Lung (tissue), 12 donors: Measurements from ENCODE around the gene PODXL2. TPM values are rescaled to one million over a fixed set of nuclear protein-coding genes. Genes with fewer than 3 reads are reported as not detected.

Experiments
- ATAC-seq: fragments of 200-7000 bp; cut with Tn5 transposase; one replicate; pipeline ENCODE4 v1.9.1; 2020; ENCODE audit warnings: moderate number of reproducible peaks; ENCODE audit not compliant: insufficient read depth, low FRiP score
- DNase-seq, 3 donors: peaks; one replicate each; pipeline ENCODE4 v3.0.0-alpha.2; 2013 to 2017
- H3K27ac ChIP-seq, 2 donors: one replicate each; pipeline ENCODE4 v1.5.1; 2013; ENCODE audit warnings: mild to moderate bottlenecking in 2 of 2, moderate library complexity in 2 of 2, control low read depth in 1 of 2, inconsistent platforms in 1 of 2, low read depth in 1 of 2, low read length in 1 of 2
- H3K27me3 ChIP-seq, 3 donors: one replicate each; pipeline ENCODE4 v1.5.1; 2013; ENCODE audit warnings: low read length in 2 of 3; ENCODE audit not compliant: control insufficient read depth in 3 of 3, insufficient read depth in 3 of 3
- H3K36me3 ChIP-seq, 4 donors: one replicate each; pipeline ENCODE4 v1.5.1; 2013; ENCODE audit warnings: low read length in 4 of 4, mild to moderate bottlenecking in 1 of 4, moderate library complexity in 1 of 4; ENCODE audit not compliant: control insufficient read depth in 4 of 4, insufficient read depth in 4 of 4
- H3K4me1 ChIP-seq, 5 donors: one replicate each; pipeline ENCODE4 v1.5.1; 2013; ENCODE audit warnings: low read length in 5 of 5, mild to moderate bottlenecking in 2 of 5, moderate library complexity in 1 of 5; ENCODE audit not compliant: control insufficient read depth in 5 of 5, insufficient read depth in 5 of 5
- H3K4me3 ChIP-seq: one replicate; pipeline ENCODE4 v1.5.1; 2013; ENCODE audit warnings: mild to moderate bottlenecking, control low read depth, moderate library complexity
- H3K9ac ChIP-seq, 2 donors: one replicate each; pipeline ENCODE4 v1.5.1; 2013; ENCODE audit warnings: low read length in 2 of 2, control low read depth in 1 of 2; ENCODE audit not compliant: insufficient read depth in 1 of 2
- H3K9me3 ChIP-seq, 4 donors: one replicate each; pipeline ENCODE4 v1.5.1; 2013; ENCODE audit warnings: low read length in 3 of 4, mild to moderate bottlenecking in 1 of 4, moderate library complexity in 1 of 4; ENCODE audit not compliant: control insufficient read depth in 4 of 4, insufficient read depth in 3 of 4
- WGBS, 2 donors: extraction: QIAGEN DNeasy Blood & Tissue Kit; methylation state at CpG; one replicate each; pipeline ENCODE4 v1.1.7; 2013; 5-methylcytosine and 5-hydroxymethylcytosine counted together
- polyA plus RNA-seq, 2 donors: library from polyadenylated mRNA; stranded (reverse); fragments of 200-250 nt; gene quantifications; one replicate each; pipeline ENCODE4 v1.2.1, GENCODE V29; 2013
- total RNA-seq, 2 donors: library from RNA; depleted of rRNA in 1 of 2; stranded (reverse); fragments of >200 nt in 1 of 2; gene quantifications; one replicate each; pipeline ENCODE4 v1.2.1, GENCODE V29; 2014 to 2021
- TF ChIP-seq, protein P1 (sequence below): IDR thresholded peaks from 2 replicates; pipeline ENCODE4 v1.5.1; 2012; ENCODE audit warnings: mild to moderate bottlenecking; ENCODE audit errors: control extremely low read depth, extremely low read depth
- donor health status: control.
- donor health status: control.
- donor health status: Bipolar disorder and iron deficiency.
- donor health status: healthy.
- donor health status: DM: yes; HTN: yes; CAD: no.

PODXL2 gene
- total and polyA plus RNA-seq, 4 donors = 3.1 to 7.3 (median 4.6) TPM

DNA sequence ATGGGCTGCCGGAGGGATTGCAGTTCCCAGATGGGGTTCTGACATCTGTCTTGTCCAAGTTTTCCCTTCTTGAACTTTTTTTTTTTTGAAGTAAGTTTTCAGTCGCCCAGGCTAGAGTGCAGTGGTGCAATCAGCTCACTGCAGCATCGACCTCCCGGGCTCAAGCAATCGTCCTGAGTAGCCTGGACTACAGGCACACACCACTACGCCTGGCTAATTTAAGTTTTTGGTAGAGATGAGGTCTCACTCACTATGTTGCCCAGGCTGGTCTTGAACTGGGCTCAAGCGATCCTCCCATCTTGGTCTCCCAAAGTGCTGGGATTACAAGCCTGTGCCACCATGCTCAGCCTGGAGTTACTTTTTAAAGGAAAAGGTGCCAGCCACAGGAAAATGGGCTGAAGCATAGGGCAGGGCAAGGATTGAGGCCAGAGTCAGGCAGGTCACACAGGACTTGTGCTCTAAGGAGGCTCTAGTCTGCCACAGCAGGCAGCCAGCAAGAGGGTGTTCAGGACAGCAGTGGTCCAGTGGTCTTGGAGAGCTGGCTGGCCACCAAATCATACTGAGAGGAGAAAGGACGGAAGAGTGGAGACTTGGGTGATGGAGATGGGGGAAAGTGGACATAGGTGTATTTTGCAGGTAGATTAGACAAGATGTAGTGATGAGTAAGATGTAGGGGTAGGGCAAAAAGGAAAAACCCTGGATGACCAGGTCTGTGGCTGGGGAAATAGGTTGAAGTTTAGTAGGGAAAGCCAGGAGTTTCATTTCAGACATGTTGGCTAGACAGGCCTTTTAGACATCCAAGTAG is 6.0 kb upstream of the PODXL2 start:
- TF ChIP-seq, protein P1, sequence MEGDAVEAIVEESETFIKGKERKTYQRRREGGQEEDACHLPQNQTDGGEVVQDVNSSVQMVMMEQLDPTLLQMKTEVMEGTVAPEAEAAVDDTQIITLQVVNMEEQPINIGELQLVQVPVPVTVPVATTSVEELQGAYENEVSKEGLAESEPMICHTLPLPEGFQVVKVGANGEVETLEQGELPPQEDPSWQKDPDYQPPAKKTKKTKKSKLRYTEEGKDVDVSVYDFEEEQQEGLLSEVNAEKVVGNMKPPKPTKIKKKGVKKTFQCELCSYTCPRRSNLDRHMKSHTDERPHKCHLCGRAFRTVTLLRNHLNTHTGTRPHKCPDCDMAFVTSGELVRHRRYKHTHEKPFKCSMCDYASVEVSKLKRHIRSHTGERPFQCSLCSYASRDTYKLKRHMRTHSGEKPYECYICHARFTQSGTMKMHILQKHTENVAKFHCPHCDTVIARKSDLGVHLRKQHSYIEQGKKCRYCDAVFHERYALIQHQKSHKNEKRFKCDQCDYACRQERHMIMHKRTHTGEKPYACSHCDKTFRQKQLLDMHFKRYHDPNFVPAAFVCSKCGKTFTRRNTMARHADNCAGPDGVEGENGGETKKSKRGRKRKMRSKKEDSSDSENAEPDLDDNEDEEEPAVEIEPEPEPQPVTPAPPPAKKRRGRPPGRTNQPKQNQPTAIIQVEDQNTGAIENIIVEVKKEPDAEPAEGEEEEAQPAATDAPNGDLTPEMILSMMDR = no peak
- peaks cover 0 to 7% (median 3%) of the 10 kb centered on the region in 3 donors for H3K27me3 ChIP-seq
- H3K9me3 ChIP-seq = no peaks in the 10 kb centered on the region
- peaks cover 0 to 19% (median 17%) of the 10 kb centered on the region in 4 donors for H3K36me3 ChIP-seq
- ATAC-seq (no peak), DNase-seq (no peak)
- H3K27ac ChIP-seq = no peak overlapping the region
- H3K4me1 ChIP-seq = no peaks in the 10 kb centered on the region
- no peak overlapping the region for H3K4me3 ChIP-seq
- 86 to 91% methylated on average over 8 of the region's 8 CpGs for WGBS, 2 donors
- no peak overlapping the region for H3K9ac ChIP-seq

DNA sequence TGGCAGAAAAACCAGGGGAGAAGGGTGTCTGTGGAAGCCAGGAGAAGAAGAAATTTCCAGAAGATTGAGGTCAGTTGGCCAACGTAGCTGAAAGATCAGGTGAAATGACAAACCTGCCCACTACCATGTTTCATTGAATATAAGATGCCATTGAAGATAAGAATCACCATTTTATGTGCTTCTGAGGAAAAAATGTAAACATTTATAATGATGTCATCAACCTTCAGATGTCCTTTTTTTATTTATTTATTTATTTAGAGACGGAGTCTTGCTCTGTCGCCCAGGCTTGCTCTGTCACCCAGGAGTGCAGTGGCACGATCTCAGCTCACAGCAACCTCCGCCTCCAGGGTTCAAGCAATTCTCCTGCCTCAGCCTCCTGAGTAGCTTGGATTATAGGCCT is 4.9 kb upstream of the PODXL2 start:
- Histone ChIP-seq H3K9ac (no peak overlapping the region), H3K9me3 (peaks cover 0 to 1% (median 0%) of the 10 kb centered on the region in 4 donors), H3K4me3 (no peak overlapping the region), H3K27ac (no peak overlapping the region), H3K36me3 (peaks cover 0 to 16% (median 9%) of the 10 kb centered on the region in 4 donors), H3K27me3 (peaks cover 0 to 13% (median 3%) of the 10 kb centered on the region in 3 donors), H3K4me1 (peaks cover 0 to 3% (median 0%) of the 10 kb centered on the region in 5 donors)
- DNase-seq = no peak
- TF ChIP-seq, protein P1 = no peak
- 87 to 88% methylated on average over 5 of the region's 5 CpGs for WGBS, 2 donors
- no peak for ATAC-seq

DNA sequence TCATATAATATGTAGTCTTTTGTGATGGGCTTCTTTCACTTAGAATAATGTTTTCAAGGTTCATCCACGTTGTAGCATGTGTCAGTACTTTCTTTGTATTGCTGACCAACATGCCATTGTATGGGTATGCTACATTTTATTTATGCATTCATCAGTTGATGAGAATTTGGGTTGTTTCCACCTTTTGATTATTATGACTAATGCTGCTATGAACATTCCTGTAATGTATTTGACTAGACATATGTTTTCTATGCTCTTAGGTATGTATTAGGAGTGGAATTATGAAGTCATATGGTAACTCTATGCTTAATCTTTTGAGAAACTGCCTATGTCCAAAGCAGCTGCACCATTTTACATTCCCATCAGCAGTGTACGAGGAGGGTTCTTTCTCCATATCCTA is 3.2 kb upstream of the PODXL2 start:
- Histone ChIP-seq H3K27ac (no peak overlapping the region), H3K9ac (no peak overlapping the region), H3K9me3 (peaks cover 0 to 3% (median 0%) of the 10 kb centered on the region in 4 donors), H3K4me3 (no peak overlapping the region), H3K27me3 (peaks cover 0 to 15% (median 3%) of the 10 kb centered on the region in 3 donors), H3K4me1 (peaks cover 0 to 15% (median 5%) of the 10 kb centered on the region in 5 donors), H3K36me3 (peaks cover 0 to 10% (median 3%) of the 10 kb centered on the region in 4 donors)
- DNase-seq = no peak
- TF ChIP-seq, protein P1 = no peak
- 59 to 60% methylated on average over 2 of the region's 2 CpGs for WGBS, 2 donors
- no peak for ATAC-seq
